A375 (cell line): Measurements from ENCODE around the gene PCDHA9. TPM values are rescaled to one million over a fixed set of nuclear protein-coding genes. Genes with fewer than 3 reads are reported as not detected.

ENCODE experiments used
- total RNA-seq: library from RNA; depleted of rRNA; stranded (reverse); fragments of >200 nt; shearing (Covaris generic); gene quantifications from 2 replicates; pipeline ENCODE4 v1.2.3, GENCODE V29; 2014; rRNA removed

The PCDHA9 gene
- total RNA-seq, 1 experiment from 2014 or later: 1.8 TPM

Other genes starting within 250 kb of the PCDHA9 start
- gene CD14, start 215.2 kb upstream of the PCDHA9 start, total RNA-seq: 0.30 and 0.66 TPM in 2 replicates
- gene TMCO6, start 208.9 kb upstream of the PCDHA9 start, total RNA-seq: 22.0 and 35.5 TPM in 2 replicates
- 98.0 and 106 TPM in 2 replicates for gene NDUFA2, start 200.8 kb upstream of the PCDHA9 start, total RNA-seq
- 156 and 166 TPM in 2 replicates for gene IK, start 200.6 kb upstream of the PCDHA9 start, total RNA-seq
- gene WDR55, start 183.5 kb upstream of the PCDHA9 start, total RNA-seq: 24.7 and 29.2 TPM in 2 replicates
- 1.2 and 2.6 TPM in 2 replicates for gene DND1, start 174.8 kb upstream of the PCDHA9 start, total RNA-seq
- gene HARS1, start 157.0 kb upstream of the PCDHA9 start, total RNA-seq: 181 and 182 TPM in 2 replicates
- gene HARS2, start 156.9 kb upstream of the PCDHA9 start, total RNA-seq: 36.4 and 42.9 TPM in 2 replicates
- gene ZMAT2, start 147.9 kb upstream of the PCDHA9 start, total RNA-seq: 54.2 and 64.0 TPM in 2 replicates
- 2.1 and 2.5 TPM in 2 replicates for gene PCDHA1, start 62.2 kb upstream of the PCDHA9 start, total RNA-seq
- gene PCDHA2, start 53.5 kb upstream of the PCDHA9 start, total RNA-seq: 0.96 and 1.3 TPM in 2 replicates
- gene PCDHA3, start 47.3 kb upstream of the PCDHA9 start, total RNA-seq: 1.6 and 2.5 TPM in 2 replicates
- 2.4 and 3.2 TPM in 2 replicates for gene PCDHA4, start 41.3 kb upstream of the PCDHA9 start, total RNA-seq
- 2.5 and 3.0 TPM in 2 replicates for gene PCDHA5, start 26.8 kb upstream of the PCDHA9 start, total RNA-seq
- gene PCDHA6, start 20.4 kb upstream of the PCDHA9 start, total RNA-seq: 11.5 TPM in 2 replicates
- gene PCDHA7, start 14.1 kb upstream of the PCDHA9 start, total RNA-seq: 3.0 and 4.4 TPM in 2 replicates
- gene PCDHA8, start 7.2 kb upstream of the PCDHA9 start, total RNA-seq: 0.37 and 0.53 TPM in 2 replicates
- 1.5 and 1.8 TPM in 2 replicates for gene PCDHA10, start 7.5 kb downstream of the PCDHA9 start, total RNA-seq
- 1.9 and 4.9 TPM in 2 replicates for gene PCDHA11, start 20.6 kb downstream of the PCDHA9 start, total RNA-seq
- 2.8 and 3.7 TPM in 2 replicates for gene PCDHA12, start 26.9 kb downstream of the PCDHA9 start, total RNA-seq
- 1.3 and 1.4 TPM in 2 replicates for gene PCDHA13, start 33.7 kb downstream of the PCDHA9 start, total RNA-seq
- 1.5 and 2.3 TPM in 2 replicates for gene PCDHAC1, start 77.9 kb downstream of the PCDHA9 start, total RNA-seq
- 3.9 and 5.3 TPM in 2 replicates for gene PCDHAC2, start 118.1 kb downstream of the PCDHA9 start, total RNA-seq
- 0.11 TPM in 1 of 2 replicates, not detected in the other for gene PCDHB1, start 203.0 kb downstream of the PCDHA9 start, total RNA-seq
- gene PCDHB2, start 246.2 kb downstream of the PCDHA9 start, total RNA-seq: 11.2 and 12.8 TPM in 2 replicates